HT1080 (cell line): ENCODE data around the gene CYP8B1. TPM values are rescaled to one million over a fixed set of nuclear protein-coding genes. Genes with fewer than 3 reads are reported as not detected.

Source experiments
- DNase-seq: peaks from one replicate; pipeline ENCODE4 v3.0.0-alpha.2; 2015; ENCODE audit warnings: low read depth
- total RNA-seq: library from RNA; depleted of rRNA; stranded (reverse); fragments of >200 nt; shearing (Covaris generic); gene quantifications from 2 replicates; pipeline ENCODE4 v1.2.3, GENCODE V29; 2014

The CYP8B1 gene
- total RNA-seq, 1 experiment from 2014 or later, result not detected

DNA sequence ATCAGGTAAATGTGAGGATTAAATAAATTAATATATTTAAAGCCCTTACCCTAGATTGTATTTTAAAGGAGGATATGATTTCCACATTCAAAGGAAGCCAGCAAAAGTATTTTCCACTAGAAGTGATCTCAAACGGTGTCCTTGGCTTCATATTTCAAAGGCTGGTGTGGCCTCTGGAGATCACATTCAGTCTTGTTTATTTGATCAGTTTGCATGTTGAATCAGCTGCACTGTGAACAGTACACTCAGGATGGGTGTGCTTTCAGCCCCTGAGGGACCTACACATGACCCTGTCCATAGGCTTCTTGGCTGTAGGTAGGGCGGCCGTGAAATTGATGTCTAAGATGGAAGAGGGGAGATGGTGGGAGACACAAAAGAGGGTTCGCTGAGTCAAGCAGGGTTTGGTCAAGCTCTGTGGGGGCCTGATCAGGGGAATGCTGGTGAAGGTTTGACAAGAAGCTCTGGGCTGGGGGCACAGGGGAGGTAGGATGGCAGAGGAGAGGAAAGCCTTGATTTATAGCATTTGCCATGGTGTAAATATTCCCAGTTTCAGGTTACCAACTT, 21.9 kb downstream of the CYP8B1 start:
- no peak for DNase-seq

DNA sequence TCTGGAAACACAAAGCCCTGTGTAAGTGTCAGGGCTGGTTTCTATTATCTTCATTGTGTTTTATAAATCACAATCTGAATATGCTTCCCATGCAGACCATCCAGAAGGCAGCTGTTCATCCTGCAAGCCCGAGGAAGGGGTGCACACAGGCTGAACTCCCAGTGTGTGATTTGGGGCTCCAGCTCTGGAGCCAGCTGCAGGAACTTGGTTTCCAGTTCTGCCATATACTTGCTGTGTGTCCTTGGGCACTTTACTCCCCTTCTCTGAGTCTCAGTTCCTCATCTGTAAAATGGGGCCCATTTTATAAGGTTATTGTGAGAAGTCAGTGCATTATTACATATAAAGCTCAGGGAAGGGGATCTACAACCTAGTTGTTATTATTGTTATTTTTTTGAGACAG, 22.6 kb downstream of the CYP8B1 start:
- DNase-seq, result no peak

DNA sequence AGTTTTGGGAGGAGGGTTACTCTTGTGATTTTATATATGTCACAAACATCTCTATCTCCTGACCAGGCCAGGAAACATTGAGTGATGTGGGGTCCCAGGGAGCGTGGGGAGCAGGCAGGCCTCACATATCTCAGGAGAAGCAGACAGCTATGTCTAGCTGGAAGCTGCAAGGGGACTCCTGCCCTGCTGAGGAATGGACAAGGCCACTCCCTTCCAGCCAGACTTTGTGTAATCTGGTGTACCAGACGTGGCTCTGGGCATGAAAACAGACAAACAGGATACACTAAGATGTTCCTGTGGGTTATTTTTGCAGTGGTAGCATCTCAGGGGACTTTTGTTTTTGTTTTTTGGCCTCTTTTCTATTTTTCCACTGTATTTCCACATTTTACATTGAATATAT, 23.2 kb downstream of the CYP8B1 start:
- no peak for DNase-seq

- no peak for DNase-seq
These were observed 24.3 kb downstream of the CYP8B1 start for GRCh38 chr3:42851228-42851834.

GRCh38 chr3:42850263-42850662, 25.4 kb downstream of the CYP8B1 start:
- no peak for DNase-seq

DNA sequence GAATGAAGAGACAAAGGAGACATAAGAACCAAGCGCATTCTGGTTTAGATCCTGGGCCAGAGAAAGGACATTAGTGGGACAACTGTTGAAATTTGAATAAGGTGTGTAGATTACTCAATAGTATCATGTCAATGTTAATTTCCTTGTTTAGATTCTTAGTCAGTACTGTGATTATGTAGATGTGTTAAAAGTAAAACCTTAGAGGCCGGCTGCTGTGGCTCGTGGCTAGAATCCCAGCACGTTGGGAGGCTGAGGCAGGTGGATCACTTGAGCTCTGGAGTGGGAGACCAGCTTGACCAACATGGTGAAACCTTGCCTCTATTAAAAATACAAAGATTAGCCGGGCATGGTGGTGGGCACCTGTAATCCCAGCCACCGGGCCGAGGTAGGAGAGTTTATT, 26.7 kb downstream of the CYP8B1 start:
- no peak for DNase-seq

GRCh38 chr3:42847731-42848130, 27.9 kb downstream of the CYP8B1 start:
- DNase-seq, result no peak

- DNase-seq, result no peak
These were observed 28.8 kb downstream of the CYP8B1 start for GRCh38 chr3:42846685-42847522.

DNA sequence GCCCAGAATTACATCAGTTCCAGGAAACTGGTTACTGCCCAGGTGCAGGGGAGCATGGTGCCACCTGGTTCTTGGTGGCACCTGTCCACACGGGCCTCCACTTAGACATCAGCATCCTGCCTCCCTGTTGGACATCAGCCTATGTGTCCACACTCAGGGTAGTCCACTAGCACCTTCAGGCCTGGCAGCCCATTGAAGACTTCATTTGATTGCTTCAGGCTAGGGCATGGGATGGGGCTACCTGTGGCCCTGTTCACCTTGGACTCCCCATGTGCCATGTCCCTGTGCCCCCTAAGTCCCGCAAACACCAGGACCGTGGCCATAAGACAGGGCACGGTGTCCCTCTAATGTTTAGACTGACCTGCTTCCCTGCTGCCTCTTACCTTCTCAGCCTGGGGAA, 30.9 kb downstream of the CYP8B1 start:
- no peak for DNase-seq

DNA sequence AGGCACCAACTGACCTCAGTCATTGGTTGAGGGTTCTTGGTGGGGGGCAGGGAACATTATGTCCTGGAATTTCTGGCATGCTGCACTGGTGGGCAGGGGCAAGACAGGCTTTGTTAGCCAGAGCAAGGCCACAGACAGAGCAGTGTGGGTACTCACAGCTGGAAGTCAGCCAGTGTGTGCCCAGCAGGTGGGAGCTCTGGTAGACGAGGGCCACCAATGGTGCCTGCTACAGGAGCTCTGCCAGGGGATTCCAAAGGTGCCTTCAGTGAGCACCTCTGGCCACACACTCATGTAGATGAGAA, 31.3 kb downstream of the CYP8B1 start:
- no peak for DNase-seq

GRCh38 chr3:42843713-42844411, 31.8 kb downstream of the CYP8B1 start:
- DNase-seq, result no peak

- no peak for DNase-seq
These were observed 34.3 kb downstream of the CYP8B1 start for GRCh38 chr3:42841332-42841731.

DNA sequence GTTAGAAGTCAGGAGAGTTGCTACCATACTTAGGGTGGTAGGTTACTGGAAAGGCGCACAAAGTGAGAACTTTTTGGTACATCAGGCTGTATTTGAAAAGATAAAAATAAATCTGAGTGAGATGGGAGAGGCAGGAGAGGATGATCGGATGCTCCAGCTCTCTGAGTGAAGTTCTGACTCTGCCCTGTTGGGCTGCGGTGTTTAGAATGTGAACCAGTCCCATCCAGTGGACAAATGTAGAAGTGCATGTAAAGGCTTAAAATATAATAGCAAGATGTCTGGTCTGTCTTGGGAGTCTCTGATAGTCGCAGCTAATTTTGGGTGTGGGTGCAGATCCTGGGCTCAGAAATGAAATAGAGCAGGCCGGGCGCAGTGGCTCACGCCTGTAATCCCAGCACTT, 36.1 kb downstream of the CYP8B1 start:
- DNase-seq, result peak; percentile 70

DNA sequence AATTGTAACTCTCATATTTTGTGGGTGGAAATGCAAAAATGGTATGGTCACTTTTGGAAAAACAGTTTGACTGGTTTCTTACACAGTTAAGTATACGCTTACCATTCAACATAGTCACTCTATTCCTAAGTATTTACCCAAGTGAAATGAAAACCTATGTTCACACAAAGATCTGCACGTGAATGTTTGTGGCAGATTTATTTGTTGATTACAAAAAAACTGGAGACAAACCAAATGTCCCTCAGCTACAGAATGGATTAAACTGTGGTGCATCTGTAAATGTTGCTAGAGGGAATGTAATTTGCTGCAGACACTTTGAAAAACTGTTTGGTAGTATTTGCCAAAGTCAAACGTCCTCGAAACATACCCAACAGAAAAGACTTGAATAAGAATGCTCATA, 37.1 kb downstream of the CYP8B1 start:
- no peak for DNase-seq

DNA sequence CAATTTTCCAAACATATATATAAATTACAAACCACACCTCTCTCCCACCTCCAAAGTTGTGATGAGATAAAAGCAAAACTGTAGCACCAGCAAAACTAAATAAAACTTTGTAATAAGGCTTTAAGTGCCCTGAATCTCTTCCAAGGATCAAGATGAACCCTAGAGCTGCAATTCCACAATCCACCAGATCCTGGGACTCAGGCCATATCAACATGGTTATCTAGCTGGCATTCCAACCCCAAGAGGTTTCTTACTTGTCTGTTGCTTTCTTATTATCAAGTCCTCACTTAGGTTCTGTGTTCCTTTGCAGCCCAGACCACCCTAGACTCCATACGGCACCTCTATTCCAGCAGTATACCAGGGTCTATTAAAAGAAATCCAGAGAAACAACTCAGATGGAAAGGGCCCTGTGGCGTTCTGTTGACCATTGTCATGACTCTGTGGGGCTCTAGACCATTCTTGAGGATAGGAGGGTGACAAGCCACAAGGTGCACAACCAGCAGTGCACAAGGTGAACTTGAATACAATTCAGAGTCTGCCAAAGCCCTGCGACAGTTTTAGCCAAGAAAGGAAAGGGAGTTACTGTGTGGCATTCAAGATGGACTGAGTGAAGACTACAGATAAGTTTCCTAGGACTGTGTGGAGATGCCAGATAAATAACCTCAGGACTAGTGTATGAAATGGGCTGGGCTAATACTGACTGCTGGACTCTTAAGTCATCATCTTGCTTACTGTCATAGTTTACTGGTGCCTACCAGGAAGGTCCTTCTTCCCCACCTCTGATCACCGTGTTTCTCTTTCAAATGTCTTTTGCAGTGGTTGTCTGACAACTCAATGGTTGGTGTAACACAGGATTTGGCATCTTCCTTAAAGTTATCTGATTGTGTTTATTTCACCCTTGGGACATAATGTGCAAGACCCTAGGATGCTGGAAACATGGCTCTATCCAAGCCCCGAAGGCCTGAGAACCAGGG, 39.2 kb downstream of the CYP8B1 start:
- no peak for DNase-seq

DNA sequence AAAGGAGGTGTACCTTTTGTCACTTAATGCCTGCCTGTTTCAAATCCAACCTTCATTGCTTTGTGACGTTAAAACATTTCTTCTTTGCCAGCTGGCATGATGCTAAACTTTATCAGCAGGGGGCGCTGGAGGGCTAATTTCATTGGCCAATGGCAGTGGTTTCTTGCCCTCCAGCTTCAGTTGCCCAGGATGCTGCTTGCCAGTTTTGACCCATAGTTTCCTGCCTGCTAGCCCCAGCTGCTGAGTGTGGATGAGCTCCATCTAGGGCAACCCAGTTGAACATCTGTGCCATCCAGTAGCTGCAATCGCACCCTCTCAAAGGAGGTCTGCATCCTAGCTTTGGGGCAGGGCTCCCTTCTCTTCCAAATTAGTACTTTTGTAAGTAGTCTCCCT, 44.4 kb downstream of the CYP8B1 start:
- peak; percentile 63 for DNase-seq

- no peak for DNase-seq
These were observed 45.0 kb downstream of the CYP8B1 start for GRCh38 chr3:42830437-42831320.

DNA sequence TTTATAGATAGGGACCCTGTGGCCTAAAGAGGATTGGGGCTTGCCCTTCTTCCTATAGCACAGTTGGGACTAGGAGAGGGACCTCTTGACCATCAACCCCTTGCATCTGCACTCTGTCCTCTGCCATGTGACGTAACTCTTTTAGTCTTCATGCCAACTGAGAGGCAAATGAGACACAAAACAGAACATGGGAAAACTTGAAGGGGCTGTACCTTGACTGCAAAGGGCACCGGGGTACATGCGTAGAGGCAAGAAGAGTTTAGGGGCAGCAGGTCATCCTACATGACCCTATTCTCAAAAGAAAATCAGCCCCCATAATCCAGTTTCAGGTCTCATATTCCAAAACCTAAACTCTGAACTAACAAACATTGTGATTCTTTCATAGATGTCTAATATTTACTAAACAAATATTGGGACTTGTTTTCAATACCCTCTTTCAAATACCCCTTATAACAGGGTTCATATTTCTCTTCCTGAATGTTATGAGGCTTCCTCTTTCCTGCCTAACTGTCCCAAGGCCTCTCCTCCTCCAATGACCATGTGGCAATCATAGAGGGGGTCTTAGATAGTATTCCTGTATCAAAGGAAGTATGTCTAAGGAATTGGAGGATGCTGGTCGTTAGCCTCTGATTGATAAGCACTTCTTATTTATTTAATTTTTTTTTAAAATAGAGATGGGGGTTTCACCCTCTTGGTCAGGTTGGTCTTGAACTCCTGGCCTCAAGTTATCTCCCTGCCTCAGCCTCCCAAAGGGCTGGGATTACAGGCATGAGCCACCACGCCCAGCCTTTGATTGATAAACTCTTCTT, 45.8 kb downstream of the CYP8B1 start:
- DNase-seq, result no peak

GRCh38 chr3:42829083-42829627, 46.5 kb downstream of the CYP8B1 start:
- DNase-seq, result no peak
